Testis (tissue), 3 donors: Measurements from ENCODE around the gene PSMC3. TPM values are rescaled to one million over a fixed set of nuclear protein-coding genes. Genes with fewer than 3 reads are reported as not detected.

ENCODE experiments used
- DNase-seq: peaks from one replicate; pipeline ENCODE4 v3.0.0-alpha.2; 2019
- H3K27ac ChIP-seq, 2 donors: fragments of 200-600 bp; sonication (generic); one replicate each; pipeline ENCODE4 v1.5.1; 2019
- H3K27me3 ChIP-seq: fragments of 200-600 bp; sonication (generic); one replicate; pipeline ENCODE4 v1.5.1; 2019
- H3K36me3 ChIP-seq: fragments of 200-600 bp; sonication (generic); one replicate; pipeline ENCODE4 v1.5.1; 2017; ENCODE audit warnings: low read depth; ENCODE audit errors: missing control alignments
- H3K4me1 ChIP-seq: fragments of 200-600 bp; sonication (generic); one replicate; pipeline ENCODE4 v1.5.1; 2019
- H3K4me3 ChIP-seq, 2 donors: fragments of 200-600 bp; sonication (generic); one replicate each; pipeline ENCODE4 v1.5.1; 2017 to 2019
- H3K9me3 ChIP-seq: fragments of 200-600 bp; sonication (generic); one replicate; pipeline ENCODE4 v1.5.1; 2017
- CTCF ChIP-seq, 3 experiments: fragments of 450-650 bp in 2 of 3; fragments of 200-600 bp in 1 of 3; sonication (generic) in 1 of 3; IDR thresholded peaks; one replicate each; pipeline ENCODE4 v1.5.1; 2016 to 2019; ENCODE audit warnings: antibody characterized with exemption in 3 of 3, mild to moderate bottlenecking in 2 of 3, moderate library complexity in 1 of 3
- POLR2A ChIP-seq: fragments of 450-650 bp; IDR thresholded peaks from one replicate; pipeline ENCODE4 v1.6.1; 2017; ENCODE audit warnings: antibody characterized with exemption, mild to moderate bottlenecking, moderate library complexity
- WGBS, 2 donors: methylation state at CpG; one replicate each; pipeline ENCODE4 v1.1.5; 2018; 5-methylcytosine and 5-hydroxymethylcytosine counted together
- intact Hi-C: fragments of 100-400 bp; cut with DNase I; formaldehyde crosslinking; loops from one replicate; pipeline ENCODE4 v1.15.1; 2023; ENCODE audit warnings: low total_unique reads
- polyA plus RNA-seq: library from polyadenylated mRNA; stranded (reverse); fragments of 350-450 nt; fragmentation: Illumina TruSeq; extraction: RNeasy Lipid Tissue Mini Kit (QIAGEN cat#74804); gene quantifications from one replicate; pipeline ENCODE4 v1.2.3, GENCODE V29; 2014; ENCODE audit warnings: low read depth, low replicate concordance; ENCODE audit not compliant: insufficient read depth
- total RNA-seq, 2 donors: library from RNA; depleted of rRNA; stranded (reverse); fragments of >200 nt; gene quantifications; one replicate each; pipeline ENCODE4 v1.2.3, GENCODE V29; 2016

The PSMC3 gene
- total and polyA plus RNA-seq, 3 donors from 2014 or later = 98.1 to 228 (median 108) TPM

- H3K27me3 ChIP-seq = no peaks in the 10 kb centered on the region
- DNase-seq = no peak
- H3K4me1 ChIP-seq = no peaks in the 10 kb centered on the region
- TF ChIP-seq POLR2A = no peak
- TF ChIP-seq CTCF (IDR thresholded peaks at IDR 0.05) = no peak
- H3K4me3 ChIP-seq = no peak overlapping the region
- H3K27ac ChIP-seq = no peak overlapping the region
- no peaks in the 10 kb centered on the region for H3K9me3 ChIP-seq
- intact Hi-C loops = no loop called here
- 82 to 86% methylated on average over 9 to 13 of the region's 13 CpGs for WGBS, 2 donors
- H3K36me3 ChIP-seq = no peaks in the 10 kb centered on the region
Observed at GRCh38 chr11:47387944-47388696, 38.1 kb downstream of the PSMC3 start.

GRCh38 chr11:47384498-47384897 is 41.7 kb downstream of the PSMC3 start:
- Histone ChIP-seq H3K36me3 (no peaks in the 10 kb centered on the region), H3K27me3 (no peaks in the 10 kb centered on the region), H3K4me1 (no peaks in the 10 kb centered on the region), H3K4me3 (no peak overlapping the region), H3K27ac (no peak overlapping the region), H3K9me3 (no peaks in the 10 kb centered on the region)
- no peak for DNase-seq
- TF ChIP-seq POLR2A = no peak
- TF ChIP-seq CTCF (IDR thresholded peaks at IDR 0.05) = no peak
- intact Hi-C loops = no loop called here
- WGBS, 2 donors = 93 to 94% methylated on average over 4 of the region's 4 CpGs

GRCh38 chr11:47383071-47383470 is 43.2 kb downstream of the PSMC3 start:
- Histone ChIP-seq H3K4me1 (no peaks in the 10 kb centered on the region), H3K9me3 (no peaks in the 10 kb centered on the region), H3K36me3 (no peaks in the 10 kb centered on the region), H3K27ac (no peak overlapping the region), H3K27me3 (no peaks in the 10 kb centered on the region), H3K4me3 (no peak overlapping the region)
- DNase-seq = no peak
- TF ChIP-seq CTCF (IDR thresholded peaks at IDR 0.05) = no peak
- no peak for TF ChIP-seq POLR2A
- 62 to 71% methylated on average over 4 of the region's 4 CpGs for WGBS, 2 donors
- intact Hi-C loops = no loop called here

- TF ChIP-seq CTCF (IDR thresholded peaks at IDR 0.05) (no peak), POLR2A (no peak)
- 96 to 99% methylated on average over 2 of the region's 2 CpGs for WGBS, 2 donors
- intact Hi-C loops = no loop called here
Observed at GRCh38 chr11:47380078-47380477, 46.2 kb downstream of the PSMC3 start.

GRCh38 chr11:47379317-47379716 is 46.9 kb downstream of the PSMC3 start:
- Histone ChIP-seq H3K4me3 (no peak overlapping the region), H3K4me1 (no peaks in the 10 kb centered on the region), H3K36me3 (no peaks in the 10 kb centered on the region), H3K27ac (no peak overlapping the region), H3K9me3 (no peaks in the 10 kb centered on the region), H3K27me3 (no peaks in the 10 kb centered on the region)
- DNase-seq = no peak
- intact Hi-C loops = loop anchor here (10.0 kb wide), 1 partner anchor 75 kb away; no protein-coding TSS in a partner anchor
- no peak for TF ChIP-seq POLR2A
- no peak for TF ChIP-seq CTCF (IDR thresholded peaks at IDR 0.05)
- whole genome bisulfite sequencing, 2 donors = 86 to 88% methylated on average over 2 of the region's 2 CpGs

More at GRCh38 chr11:47380078-47380477, 46.2 kb downstream of the PSMC3 start:
- Histone ChIP-seq H3K36me3 (no peaks in the 10 kb centered on the region), H3K9me3 (no peaks in the 10 kb centered on the region), H3K4me1 (no peaks in the 10 kb centered on the region), H3K4me3 (no peak overlapping the region), H3K27ac (no peak overlapping the region), H3K27me3 (no peaks in the 10 kb centered on the region)
- DNase-seq = no peak
